HepG2 (cell line): Measurements from ENCODE around the gene KLHL8. TPM values are rescaled to one million over a fixed set of nuclear protein-coding genes. Genes with fewer than 3 reads are reported as not detected.

Experiments used
- polyA plus RNA-seq, 8 experiments: library from polyadenylated mRNA; depleted of rRNA in 3 of 8; stranded (reverse) in 7 of 8; unstranded in 1 of 8; fragments of >200 nt; fragmentation: Illumina TruSeq in 4 of 8; extraction: Trizol in 4 of 8; gene quantifications; 2 replicates each; pipeline versions ENCODE4 v1.2.1 to v1.2.3, GENCODE V29; 2011 to 2016; ENCODE audit warnings: low read depth in 4 of 8, missing spikeins in 1 of 8, mixed read lengths in 1 of 8; ENCODE audit not compliant: insufficient read depth in 1 of 8
- total RNA-seq, 5 experiments: library from RNA; depleted of rRNA; stranded (reverse); fragments of >200 nt; fragmentation: Illumina TruSeq; extraction: Trizol; gene quantifications; 2 replicates each; pipeline ENCODE4 v1.2.3, GENCODE V29; 2016; ENCODE audit warnings: low read depth in 1 of 5

KLHL8 gene
- total and polyA plus RNA-seq, 2 of the 13 experiments (the other 11 are each of a cell fraction or from before 2014, with no cell fraction given), result 2.8 to 11.7 TPM

Other genes with a start within 250 kb of the KLHL8 start
- 0.04 TPM in 1 of 2 replicates, not detected in the other for gene HSD17B13, start 102.3 kb upstream of the KLHL8 start, total RNA-seq (2016; rRNA removed; fragmentation: Illumina TruSeq; extraction: Trizol)
- 0.15 and 0.27 TPM in 2 replicates for gene HSD17B13, start 102.3 kb upstream of the KLHL8 start, polyA plus RNA-seq (2011; rRNA removed)
- gene HSD17B11, start 170.6 kb upstream of the KLHL8 start, total RNA-seq (2016; rRNA removed; fragmentation: Illumina TruSeq; extraction: Trizol), result 120 and 158 TPM in 2 replicates
- gene HSD17B11, start 170.6 kb upstream of the KLHL8 start, polyA plus RNA-seq (2011; rRNA removed), result 99.1 and 121 TPM in 2 replicates
- gene NUDT9, start 202.0 kb upstream of the KLHL8 start, total RNA-seq (2016; rRNA removed; fragmentation: Illumina TruSeq; extraction: Trizol), result 9.7 and 10.4 TPM in 2 replicates
- gene NUDT9, start 202.0 kb upstream of the KLHL8 start, polyA plus RNA-seq (2011; rRNA removed), result 11.2 and 12.3 TPM in 2 replicates